ENCODE measurements around the gene GRIN1.

Gene GRIN1

GRCh38 chr9:137198051-137198901 is 59.3 kb downstream of the GRIN1 start:
- DNase-seq (ENCODE audit: extremely low spot score), result no peak
- POLR2A ChIA-PET, result interaction anchor here (1.0 to 1.1 kb wide), 2 partner anchors 9 to 42 kb away, joined by 4 to 5 read pairs; partner anchors contain the start of genes ANAPC2, SSNA1 and TUBB4B
- no peak for TF ChIP-seq CTCF (IDR thresholded peaks at IDR 0.05; ENCODE audit: control extremely low read depth, extremely low read depth, low read depth, missing control alignments)

GRCh38 chr9:137198902-137199283 is 59.9 kb downstream of the GRIN1 start:
- ChIA-PET POLR2A (interaction anchor here (1.0 to 1.1 kb wide), 2 partner anchors 10 to 42 kb away, joined by 4 to 5 read pairs; partner anchors contain the start of genes ANAPC2, SSNA1 and TUBB4B), CTCF (interaction anchor here (1.5 to 2.0 kb wide), 3 partner anchors 10 to 24 kb away, joined by 6 to 13 read pairs (median 6); partner anchors contain the start of genes ANAPC2 and SSNA1)
- no peak for TF ChIP-seq CTCF (IDR thresholded peaks at IDR 0.05; ENCODE audit: control extremely low read depth, extremely low read depth, low read depth, missing control alignments)
- no peak for DNase-seq (ENCODE audit: extremely low spot score)

More at GRCh38 chr9:137198051-137198901, 59.3 kb downstream of the GRIN1 start:
- CTCF ChIA-PET, result interaction anchor here (1.5 to 2.0 kb wide), 3 partner anchors 10 to 25 kb away, joined by 6 to 13 read pairs (median 6); partner anchors contain the start of genes ANAPC2 and SSNA1

- no peak for DNase-seq (ENCODE audit: extremely low spot score)
Measured at GRCh38 chr9:137199411-137200121, 60.6 kb downstream of the GRIN1 start.

GRCh38 chr9:137200311-137201204 is 61.6 kb downstream of the GRIN1 start, which contains the start of gene TPRN:
Gene TPRN (minus strand): TSS chr9:137200741. CDS start chr9:137200711, 30 bp downstream.
- TF ChIP-seq CTCF (IDR thresholded peaks at IDR 0.05; ENCODE audit: control extremely low read depth, extremely low read depth, low read depth, missing control alignments), result no peak
- POLR2A ChIA-PET, result interaction anchor here (0.6 to 1.5 kb wide), 10 partner anchors 12 to 114 kb away, joined by 3 to 8 read pairs (median 4); partner anchors contain the start of genes ANAPC2, MAN1B1, SSNA1 and TUBB4B
- peak; percentile 100 for DNase-seq (ENCODE audit: extremely low spot score)
- CTCF ChIA-PET, result interaction anchor here (0.7 to 1.5 kb wide), 10 partner anchors 10 to 172 kb away, joined by 3 to 7 read pairs (median 3); partner anchors contain the start of genes ANAPC2, RNF224 and SSNA1

More at GRCh38 chr9:137199411-137200121, 60.6 kb downstream of the GRIN1 start:
- POLR2A ChIA-PET, result interaction anchor here (1.1 kb wide), 1 partner anchor 41 kb away, joined by 4 read pairs; the partner anchor contains the start of gene TUBB4B
- CTCF ChIA-PET, result interaction anchor here (1.5 to 2.0 kb wide), 3 partner anchors 11 to 24 kb away, joined by 6 to 13 read pairs (median 6); partner anchors contain the start of genes ANAPC2 and SSNA1
- TF ChIP-seq CTCF (IDR thresholded peaks at IDR 0.05; ENCODE audit: control extremely low read depth, extremely low read depth, low read depth, missing control alignments), result no peak

- no peak for DNase-seq (ENCODE audit: extremely low spot score)
- POLR2A ChIA-PET, result interaction anchor here (0.6 to 1.5 kb wide), 10 partner anchors 12 to 115 kb away, joined by 3 to 8 read pairs (median 4); partner anchors contain the start of genes ANAPC2, MAN1B1, SSNA1 and TUBB4B
- CTCF ChIA-PET, result interaction anchor here (0.7 to 3.9 kb wide), 11 partner anchors 11 to 172 kb away, joined by 3 to 18 read pairs (median 3); partner anchors contain the start of genes ANAPC2, RNF224 and SSNA1
Measured at GRCh38 chr9:137201205-137201868, 62.4 kb downstream of the GRIN1 start.

More at GRCh38 chr9:137201205-137201868, 62.4 kb downstream of the GRIN1 start:
- no peak for TF ChIP-seq CTCF (IDR thresholded peaks at IDR 0.05; ENCODE audit: control extremely low read depth, extremely low read depth, low read depth, missing control alignments)
